Left renal pelvis (tissue), 4 donors: Measurements from ENCODE around the gene CLDN19. TPM values are rescaled to one million over a fixed set of nuclear protein-coding genes. Genes with fewer than 3 reads are reported as not detected.
"Not testable (repeated sequence)": the region's sequence is repeated elsewhere in the genome, so short reads cannot be mapped to it uniquely, and the experiment has no call there.

Experiments
- DNase-seq, 4 donors: peaks; one replicate each; pipeline ENCODE4 v3.0.0-alpha.2; 2013; ENCODE audit warnings: low read depth in 4 of 4, low spot score in 3 of 4
- polyA plus RNA-seq, 4 donors: library from polyadenylated mRNA; unstranded; fragments of 120-200 nt; gene quantifications; one replicate each; pipeline ENCODE4 v1.2.1, GENCODE V29; 2013; ENCODE audit not compliant: insufficient read length in 4 of 4

The CLDN19 gene
- polyA plus RNA-seq, 4 donors: 2.1 to 103 (median 79.2) TPM

GRCh38 chr1:42762269-42762668 lies 22.2 kb upstream of the CLDN19 start:
- no peak for DNase-seq

- no peak for DNase-seq
Measured at GRCh38 chr1:42761567-42761966, 21.5 kb upstream of the CLDN19 start.

- DNase-seq: no peak
Measured at GRCh38 chr1:42759114-42759513, 19.1 kb upstream of the CLDN19 start.

GRCh38 chr1:42758641-42759040 lies 18.6 kb upstream of the CLDN19 start:
- DNase-seq: no peak

GRCh38 chr1:42757892-42758275 lies 17.8 kb upstream of the CLDN19 start:
- DNase-seq: no peak

GRCh38 chr1:42756956-42757891 lies 17.2 kb upstream of the CLDN19 start:
- no peak for DNase-seq

GRCh38 chr1:42753070-42753469 lies 13.0 kb upstream of the CLDN19 start:
- DNase-seq: no peak

GRCh38 chr1:42752284-42752683 lies 12.2 kb upstream of the CLDN19 start:
- DNase-seq: no peak

- not testable (repeated sequence) for DNase-seq
Measured at GRCh38 chr1:42751511-42752070, 11.6 kb upstream of the CLDN19 start.

- DNase-seq: no peak
Measured at GRCh38 chr1:42750041-42750440, 10.0 kb upstream of the CLDN19 start.

GRCh38 chr1:42748461-42749410 lies 8.7 kb upstream of the CLDN19 start:
- no peak for DNase-seq

GRCh38 chr1:42748021-42748420 lies 8.0 kb upstream of the CLDN19 start:
- no peak for DNase-seq

- DNase-seq: no peak
Measured at GRCh38 chr1:42747125-42747524, 7.1 kb upstream of the CLDN19 start.

GRCh38 chr1:42746436-42747105 lies 6.5 kb upstream of the CLDN19 start:
- DNase-seq: no peak

GRCh38 chr1:42745851-42746250 lies 5.8 kb upstream of the CLDN19 start:
- DNase-seq: no peak

- no peak for DNase-seq
Measured at GRCh38 chr1:42744148-42744413, 4.0 kb upstream of the CLDN19 start.

- DNase-seq: no peak
Measured at GRCh38 chr1:42743317-42744147, 3.5 kb upstream of the CLDN19 start.

- no peak for DNase-seq
Measured at GRCh38 chr1:42742617-42743316, 2.7 kb upstream of the CLDN19 start.

GRCh38 chr1:42742141-42742540 lies 2.1 kb upstream of the CLDN19 start:
- no peak for DNase-seq
